ENCODE data around the gene PADI6. TPM values are rescaled to one million over a fixed set of nuclear protein-coding genes. Genes with fewer than 3 reads are reported as not detected.

PADI6 gene
- total and polyA plus RNA-seq, 9 of the 15 experiments (the other 6 are each of a cell fraction or from before 2014, with no cell fraction given) = not detected

DNA sequence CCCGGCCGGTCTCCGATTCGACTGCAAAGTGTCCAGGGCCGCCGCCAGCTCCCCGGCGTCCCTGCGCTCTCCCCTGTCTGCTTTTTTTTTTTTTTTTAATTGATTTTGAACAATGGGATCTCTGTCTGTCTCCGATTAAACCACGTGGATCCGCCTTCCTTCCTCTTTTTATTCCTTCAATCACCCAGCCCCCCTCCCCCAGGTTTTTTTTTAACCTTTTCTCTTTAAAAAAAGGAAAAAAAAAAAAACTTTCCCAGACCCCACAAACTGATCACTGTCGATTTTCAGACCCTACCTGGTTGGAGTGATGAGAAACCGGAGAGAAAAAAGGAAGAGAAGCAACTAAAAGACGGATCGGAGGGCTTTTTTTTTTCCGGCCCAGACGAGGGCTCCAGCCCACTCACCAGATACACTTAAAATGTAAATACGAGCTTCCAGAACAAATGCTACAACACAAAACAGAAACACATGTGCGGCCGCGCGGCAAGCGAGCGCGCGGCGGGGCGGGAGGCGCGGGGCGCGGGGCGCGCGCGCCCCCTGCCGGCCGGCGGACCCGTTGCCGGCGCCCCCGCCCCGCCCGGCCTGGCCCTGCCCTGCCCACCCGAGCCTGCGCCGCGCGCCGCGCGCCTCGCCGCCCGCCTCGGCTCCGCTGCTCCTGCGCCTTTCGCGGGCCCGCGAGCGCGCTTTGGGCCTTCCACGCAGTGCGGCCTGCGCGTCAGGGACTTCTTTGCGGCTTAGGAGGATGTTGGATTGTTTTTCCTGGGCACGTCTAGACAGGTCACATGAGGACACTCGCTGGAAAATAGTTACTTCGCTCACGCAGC, 67.5 kb downstream of the PADI6 start, which contains the start of gene RCC2 (continued):
- no peak for TF ChIP-seq XRCC3 (IDR thresholded peaks at IDR 0.05)

DNA sequence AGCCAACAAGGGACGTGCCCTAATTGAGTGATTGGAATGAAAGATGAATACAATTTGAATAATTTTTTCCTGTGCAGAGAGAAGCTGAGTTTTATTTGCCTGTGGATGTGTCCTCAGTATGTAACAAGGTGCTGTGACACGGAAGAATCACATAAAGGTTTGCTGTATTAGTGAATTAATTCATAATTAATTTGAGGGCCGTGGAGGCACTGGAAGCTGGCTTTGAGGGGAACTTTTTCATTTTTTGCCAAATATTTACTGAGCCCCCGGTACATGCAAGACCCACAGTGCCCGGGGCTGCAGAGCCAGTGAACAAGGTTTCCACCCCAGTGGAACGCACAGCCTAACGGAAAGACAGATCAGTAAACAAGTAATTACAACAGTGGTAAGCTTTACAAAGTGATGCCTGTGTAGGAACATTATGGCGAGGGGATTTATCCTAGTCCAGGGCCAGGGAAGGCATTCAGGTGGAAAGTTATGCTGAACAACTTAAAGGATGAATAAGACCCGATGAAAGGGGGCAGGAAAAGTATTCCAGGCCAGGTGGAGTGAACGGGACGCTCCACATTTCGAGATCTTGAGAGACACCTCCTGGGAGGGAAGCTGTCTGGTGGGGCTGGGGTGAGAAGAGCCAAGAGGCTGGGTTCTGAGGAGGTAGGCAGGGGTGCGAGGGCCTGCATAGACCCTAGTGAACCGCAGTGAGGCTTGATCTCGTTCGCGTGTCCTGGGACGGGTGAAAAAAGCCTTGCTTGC, 68.3 kb downstream of the PADI6 start:
- H3K9me1 ChIP-seq (ENCODE audit: control insufficient read depth, insufficient read depth, low read length) = no peaks in the 10 kb centered on the region
- ChIA-PET CTCF (ENCODE audit: low intra/inter-chr PET ratio) (no interaction called here), POLR2A (interaction anchor here (0.7 to 1.6 kb wide), 6 partner anchors 9 to 72 kb away, joined by 3 to 6 read pairs (median 4); no protein-coding TSS in a partner anchor)
- intact Hi-C loops (cut with micrococcal nuclease) (no loop called here), in situ Hi-C loops (cut with MboI) (no loop called here)
- peak overlapping the region; percentile 93 for H2AFZ ChIP-seq (ENCODE audit: low read depth, low read length)
- H4K20me1 ChIP-seq (replicated peaks; ENCODE audit: control insufficient read depth, insufficient read depth, low read length) = peaks cover 12% of the 10 kb centered on the region
- DNase-seq (ENCODE audit: extremely low read depth in 1 of 4, low spot score in 3 of 4) (peak in 2 of 4 experiments; percentile 42 to 49), FAIRE-seq (no peak), ATAC-seq (peak; percentile 50)
- H3K79me2 ChIP-seq (ENCODE audit: control insufficient read depth, insufficient read depth, low read length) = peaks cover 49% of the 10 kb centered on the region
- WGBS (ENCODE audit: insufficient coverage, low coverage, missing lambda C conversion rate) = 2% methylated on average over 18 of the region's 18 CpGs
- H3K9me3 ChIP-seq (replicated peaks; ENCODE audit: control insufficient read depth, insufficient read depth, low read depth, low read length) = no peaks in the 10 kb centered on the region
- H3K4me2 ChIP-seq (ENCODE audit: insufficient read depth, low read length) = peak overlapping the region; percentile 98
- peak overlapping the region; percentile 97 for H3K4me3 ChIP-seq
- BruUV-seq (replicated peaks) = TSS peak; percentile 85
- peaks cover 23 to 31% of the 10 kb centered on the region in 2 experiments; a peak in 4 of 5 replicates for H3K4me1 ChIP-seq (replicated peaks in 1 of 2; ENCODE audit: control insufficient read depth in 2 of 2, insufficient read depth in 2 of 2, low read length in 2 of 2)
- peaks cover 21% of the 10 kb centered on the region for H3K36me3 ChIP-seq (ENCODE audit: control insufficient read depth, insufficient read depth, low read length)
- peak overlapping the region; percentile 79 for H3K27ac ChIP-seq (ENCODE audit: extremely low read depth, low read depth, low read length)
- H3K27me3 ChIP-seq (ENCODE audit: control insufficient read depth in 2 of 2, insufficient read depth in 2 of 2, low read length in 2 of 2) = no peaks in the 10 kb centered on the region; a peak in 1 of 5 replicates
- peak overlapping the region; percentile 86 to 97 for H3K9ac ChIP-seq (ENCODE audit: insufficient read depth in 1 of 2, low read depth in 2 of 2, low read length in 2 of 2)
- TF ChIP-seq, protein P1, sequence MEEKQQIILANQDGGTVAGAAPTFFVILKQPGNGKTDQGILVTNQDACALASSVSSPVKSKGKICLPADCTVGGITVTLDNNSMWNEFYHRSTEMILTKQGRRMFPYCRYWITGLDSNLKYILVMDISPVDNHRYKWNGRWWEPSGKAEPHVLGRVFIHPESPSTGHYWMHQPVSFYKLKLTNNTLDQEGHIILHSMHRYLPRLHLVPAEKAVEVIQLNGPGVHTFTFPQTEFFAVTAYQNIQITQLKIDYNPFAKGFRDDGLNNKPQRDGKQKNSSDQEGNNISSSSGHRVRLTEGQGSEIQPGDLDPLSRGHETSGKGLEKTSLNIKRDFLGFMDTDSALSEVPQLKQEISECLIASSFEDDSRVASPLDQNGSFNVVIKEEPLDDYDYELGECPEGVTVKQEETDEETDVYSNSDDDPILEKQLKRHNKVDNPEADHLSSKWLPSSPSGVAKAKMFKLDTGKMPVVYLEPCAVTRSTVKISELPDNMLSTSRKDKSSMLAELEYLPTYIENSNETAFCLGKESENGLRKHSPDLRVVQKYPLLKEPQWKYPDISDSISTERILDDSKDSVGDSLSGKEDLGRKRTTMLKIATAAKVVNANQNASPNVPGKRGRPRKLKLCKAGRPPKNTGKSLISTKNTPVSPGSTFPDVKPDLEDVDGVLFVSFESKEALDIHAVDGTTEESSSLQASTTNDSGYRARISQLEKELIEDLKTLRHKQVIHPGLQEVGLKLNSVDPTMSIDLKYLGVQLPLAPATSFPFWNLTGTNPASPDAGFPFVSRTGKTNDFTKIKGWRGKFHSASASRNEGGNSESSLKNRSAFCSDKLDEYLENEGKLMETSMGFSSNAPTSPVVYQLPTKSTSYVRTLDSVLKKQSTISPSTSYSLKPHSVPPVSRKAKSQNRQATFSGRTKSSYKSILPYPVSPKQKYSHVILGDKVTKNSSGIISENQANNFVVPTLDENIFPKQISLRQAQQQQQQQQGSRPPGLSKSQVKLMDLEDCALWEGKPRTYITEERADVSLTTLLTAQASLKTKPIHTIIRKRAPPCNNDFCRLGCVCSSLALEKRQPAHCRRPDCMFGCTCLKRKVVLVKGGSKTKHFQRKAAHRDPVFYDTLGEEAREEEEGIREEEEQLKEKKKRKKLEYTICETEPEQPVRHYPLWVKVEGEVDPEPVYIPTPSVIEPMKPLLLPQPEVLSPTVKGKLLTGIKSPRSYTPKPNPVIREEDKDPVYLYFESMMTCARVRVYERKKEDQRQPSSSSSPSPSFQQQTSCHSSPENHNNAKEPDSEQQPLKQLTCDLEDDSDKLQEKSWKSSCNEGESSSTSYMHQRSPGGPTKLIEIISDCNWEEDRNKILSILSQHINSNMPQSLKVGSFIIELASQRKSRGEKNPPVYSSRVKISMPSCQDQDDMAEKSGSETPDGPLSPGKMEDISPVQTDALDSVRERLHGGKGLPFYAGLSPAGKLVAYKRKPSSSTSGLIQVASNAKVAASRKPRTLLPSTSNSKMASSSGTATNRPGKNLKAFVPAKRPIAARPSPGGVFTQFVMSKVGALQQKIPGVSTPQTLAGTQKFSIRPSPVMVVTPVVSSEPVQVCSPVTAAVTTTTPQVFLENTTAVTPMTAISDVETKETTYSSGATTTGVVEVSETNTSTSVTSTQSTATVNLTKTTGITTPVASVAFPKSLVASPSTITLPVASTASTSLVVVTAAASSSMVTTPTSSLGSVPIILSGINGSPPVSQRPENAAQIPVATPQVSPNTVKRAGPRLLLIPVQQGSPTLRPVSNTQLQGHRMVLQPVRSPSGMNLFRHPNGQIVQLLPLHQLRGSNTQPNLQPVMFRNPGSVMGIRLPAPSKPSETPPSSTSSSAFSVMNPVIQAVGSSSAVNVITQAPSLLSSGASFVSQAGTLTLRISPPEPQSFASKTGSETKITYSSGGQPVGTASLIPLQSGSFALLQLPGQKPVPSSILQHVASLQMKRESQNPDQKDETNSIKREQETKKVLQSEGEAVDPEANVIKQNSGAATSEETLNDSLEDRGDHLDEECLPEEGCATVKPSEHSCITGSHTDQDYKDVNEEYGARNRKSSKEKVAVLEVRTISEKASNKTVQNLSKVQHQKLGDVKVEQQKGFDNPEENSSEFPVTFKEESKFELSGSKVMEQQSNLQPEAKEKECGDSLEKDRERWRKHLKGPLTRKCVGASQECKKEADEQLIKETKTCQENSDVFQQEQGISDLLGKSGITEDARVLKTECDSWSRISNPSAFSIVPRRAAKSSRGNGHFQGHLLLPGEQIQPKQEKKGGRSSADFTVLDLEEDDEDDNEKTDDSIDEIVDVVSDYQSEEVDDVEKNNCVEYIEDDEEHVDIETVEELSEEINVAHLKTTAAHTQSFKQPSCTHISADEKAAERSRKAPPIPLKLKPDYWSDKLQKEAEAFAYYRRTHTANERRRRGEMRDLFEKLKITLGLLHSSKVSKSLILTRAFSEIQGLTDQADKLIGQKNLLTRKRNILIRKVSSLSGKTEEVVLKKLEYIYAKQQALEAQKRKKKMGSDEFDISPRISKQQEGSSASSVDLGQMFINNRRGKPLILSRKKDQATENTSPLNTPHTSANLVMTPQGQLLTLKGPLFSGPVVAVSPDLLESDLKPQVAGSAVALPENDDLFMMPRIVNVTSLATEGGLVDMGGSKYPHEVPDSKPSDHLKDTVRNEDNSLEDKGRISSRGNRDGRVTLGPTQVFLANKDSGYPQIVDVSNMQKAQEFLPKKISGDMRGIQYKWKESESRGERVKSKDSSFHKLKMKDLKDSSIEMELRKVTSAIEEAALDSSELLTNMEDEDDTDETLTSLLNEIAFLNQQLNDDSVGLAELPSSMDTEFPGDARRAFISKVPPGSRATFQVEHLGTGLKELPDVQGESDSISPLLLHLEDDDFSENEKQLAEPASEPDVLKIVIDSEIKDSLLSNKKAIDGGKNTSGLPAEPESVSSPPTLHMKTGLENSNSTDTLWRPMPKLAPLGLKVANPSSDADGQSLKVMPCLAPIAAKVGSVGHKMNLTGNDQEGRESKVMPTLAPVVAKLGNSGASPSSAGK (IDR thresholded peaks at IDR 0.05) = no peak
- TF ChIP-seq ESRRA (IDR thresholded peaks at IDR 0.05; ENCODE audit: borderline replicate concordance, low read depth) (no peak), CCNT2 (IDR thresholded peaks at IDR 0.05; ENCODE audit: borderline replicate concordance, extremely low read depth, insufficient read length, low read depth, low read length) (no peak)
- TF ChIP-seq, protein P2, sequence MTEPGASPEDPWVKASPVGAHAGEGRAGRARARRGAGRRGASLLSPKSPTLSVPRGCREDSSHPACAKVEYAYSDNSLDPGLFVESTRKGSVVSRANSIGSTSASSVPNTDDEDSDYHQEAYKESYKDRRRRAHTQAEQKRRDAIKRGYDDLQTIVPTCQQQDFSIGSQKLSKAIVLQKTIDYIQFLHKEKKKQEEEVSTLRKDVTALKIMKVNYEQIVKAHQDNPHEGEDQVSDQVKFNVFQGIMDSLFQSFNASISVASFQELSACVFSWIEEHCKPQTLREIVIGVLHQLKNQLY (CRISPR knock-in tag; conservative IDR thresholded peaks at IDR 0.05) = no peak
